ENCODE measurements around the gene NRAS. TPM values are rescaled to one million over a fixed set of nuclear protein-coding genes. Genes with fewer than 3 reads are reported as not detected.

The NRAS gene
- total RNA-seq, 3 donors from 2014 or later (not counting 1 experiment from before 2014, with no cell fraction given), result 41.1 to 45.7 (median 43.8) TPM

- H3K9me3 Mint-ChIP-seq, result no peaks in the 10 kb centered on the region
- H3K27ac Mint-ChIP-seq, result peak overlapping the region; percentile 18 to 33
- H3K36me3 ChIP-seq (ENCODE audit: control insufficient read depth, insufficient read depth, low read length), result peaks cover 63% of the 10 kb centered on the region
- peaks cover 18 to 20% of the 10 kb centered on the region in 2 donors for H3K4me1 Mint-ChIP-seq
- H3K27me3 Mint-ChIP-seq (ENCODE audit: low read depth in 2 of 2), result no peaks in the 10 kb centered on the region
- H3K36me3 Mint-ChIP-seq, result peaks cover 41% of the 10 kb centered on the region
- no peak for DNase-seq
- intact Hi-C loops (cut with micrococcal nuclease), result no loop called here
- H3K27me3 ChIP-seq (ENCODE audit: control insufficient read depth, insufficient read depth, low read length), result no peaks in the 10 kb centered on the region
- no peaks in the 10 kb centered on the region for H3K9me3 ChIP-seq (ENCODE audit: control insufficient read depth, insufficient read depth, low read length)
- H3K4me3 Mint-ChIP-seq, result peak overlapping the region; percentile 15
- no peak overlapping the region for H3K4me3 ChIP-seq (ENCODE audit: low read length)
- no peak for ATAC-seq
- no peak for TF ChIP-seq CTCF (IDR thresholded peaks at IDR 0.05)
- 87% methylated on average over 10 of the region's 11 CpGs for WGBS (ENCODE audit: insufficient coverage)
- H3K4me1 ChIP-seq (ENCODE audit: control insufficient read depth, insufficient read depth, low read length), result peaks cover 13% of the 10 kb centered on the region
- no peak overlapping the region for H3K27ac ChIP-seq (ENCODE audit: low read length)
These were observed 2.3 kb upstream of the NRAS start for GRCh38 chr1:114718661-114719423.

GRCh38 chr1:114715952-114716303 lies 643 bp downstream of the NRAS start:
- peak overlapping the region; percentile 96 for H3K27ac ChIP-seq (ENCODE audit: low read length)
- 49% methylated on average over 2 of the region's 4 CpGs for WGBS (ENCODE audit: insufficient coverage)
- ATAC-seq (no peak), DNase-seq (no peak)
- Mint-ChIP-seq H3K4me3 (peak overlapping the region; percentile 97), H3K9me3 (no peaks in the 10 kb centered on the region), H3K36me3 (peaks cover 26% of the 10 kb centered on the region), H3K27ac (peak overlapping the region; percentile 98 to 99), H3K4me1 (peaks cover 25% of the 10 kb centered on the region in 2 donors), H3K27me3 (ENCODE audit: low read depth in 2 of 2) (no peaks in the 10 kb centered on the region)
- peaks cover 61% of the 10 kb centered on the region for H3K36me3 ChIP-seq (ENCODE audit: control insufficient read depth, insufficient read depth, low read length)
- H3K9me3 ChIP-seq (ENCODE audit: control insufficient read depth, insufficient read depth, low read length), result no peaks in the 10 kb centered on the region
- no peak for TF ChIP-seq CTCF (IDR thresholded peaks at IDR 0.05)
- H3K27me3 ChIP-seq (ENCODE audit: control insufficient read depth, insufficient read depth, low read length), result no peaks in the 10 kb centered on the region
- H3K4me3 ChIP-seq (ENCODE audit: low read length), result peak overlapping the region; percentile 89
- H3K4me1 ChIP-seq (ENCODE audit: control insufficient read depth, insufficient read depth, low read length), result peaks cover 13% of the 10 kb centered on the region
- intact Hi-C loops (cut with micrococcal nuclease), result loop anchor here (1.0 to 2.0 kb wide), 5 partner anchors 41 to 369 kb away; partner anchors contain the start of genes BCAS2, CSDE1, DENND2C and SIKE1

DNA sequence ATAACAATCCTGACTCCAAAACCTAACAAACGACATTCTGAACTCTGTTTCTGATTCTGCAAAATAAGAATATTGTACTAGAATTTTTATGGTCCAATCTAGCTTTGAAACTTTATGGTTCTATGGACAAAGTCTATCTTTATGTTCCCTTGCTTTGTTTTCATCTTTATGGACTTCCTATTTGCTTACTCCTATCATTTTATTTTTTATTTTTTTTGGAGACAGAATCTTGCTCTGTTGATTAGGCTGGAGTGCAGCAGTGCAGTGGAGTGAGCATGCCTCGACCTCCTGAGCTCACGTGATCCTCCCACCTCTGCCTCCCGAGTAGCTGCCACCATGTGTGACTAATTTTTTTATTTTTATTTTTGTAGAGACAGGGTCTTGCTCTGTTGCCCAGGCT lies 3.6 kb downstream of the NRAS start:
- peaks cover 54% of the 10 kb centered on the region for H3K36me3 ChIP-seq (ENCODE audit: control insufficient read depth, insufficient read depth, low read length)
- peaks cover 13% of the 10 kb centered on the region for H3K4me1 ChIP-seq (ENCODE audit: control insufficient read depth, insufficient read depth, low read length)
- no peak overlapping the region for H3K27ac ChIP-seq (ENCODE audit: low read length)
- Mint-ChIP-seq H3K9me3 (no peaks in the 10 kb centered on the region), H3K4me1 (peaks cover 25% of the 10 kb centered on the region in 2 donors), H3K4me3 (no peak overlapping the region), H3K27me3 (ENCODE audit: low read depth in 2 of 2) (no peaks in the 10 kb centered on the region), H3K36me3 (peaks cover under 1% of the 10 kb centered on the region), H3K27ac (peak overlapping the region in 1 of 2 donors; percentile 43)
- WGBS (ENCODE audit: insufficient coverage), result 86% methylated on average over 3 of the region's 4 CpGs
- intact Hi-C loops (cut with micrococcal nuclease), result no loop called here
- H3K27me3 ChIP-seq (ENCODE audit: control insufficient read depth, insufficient read depth, low read length), result no peaks in the 10 kb centered on the region
- ATAC-seq, result no peak
- H3K4me3 ChIP-seq (ENCODE audit: low read length), result no peak overlapping the region
- TF ChIP-seq CTCF (IDR thresholded peaks at IDR 0.05), result no peak
- no peaks in the 10 kb centered on the region for H3K9me3 ChIP-seq (ENCODE audit: control insufficient read depth, insufficient read depth, low read length)
- DNase-seq, result no peak
